Measurements from ENCODE around the gene TAS2R20. TPM values are rescaled to one million over a fixed set of nuclear protein-coding genes. Genes with fewer than 3 reads are reported as not detected.
"Not testable (repeated sequence)": the region's sequence is repeated elsewhere in the genome, so short reads cannot be mapped to it uniquely, and the experiment has no call there.

TAS2R20 gene
- 0.46 TPM for total RNA-seq
- long read RNA-seq: 0 reads

GRCh38 chr12:10998204-10998603 is at the start of gene TAS2R20:
TSS of gene TAS2R20 (minus strand) at chr12:10998304. CDS start at chr12:10997875, 429 bp downstream.
- DNase-seq (ENCODE audit: missing footprints): no peak
- intact Hi-C loops (cut with DNase I): no loop called here
- ATAC-seq: no peak

DNA sequence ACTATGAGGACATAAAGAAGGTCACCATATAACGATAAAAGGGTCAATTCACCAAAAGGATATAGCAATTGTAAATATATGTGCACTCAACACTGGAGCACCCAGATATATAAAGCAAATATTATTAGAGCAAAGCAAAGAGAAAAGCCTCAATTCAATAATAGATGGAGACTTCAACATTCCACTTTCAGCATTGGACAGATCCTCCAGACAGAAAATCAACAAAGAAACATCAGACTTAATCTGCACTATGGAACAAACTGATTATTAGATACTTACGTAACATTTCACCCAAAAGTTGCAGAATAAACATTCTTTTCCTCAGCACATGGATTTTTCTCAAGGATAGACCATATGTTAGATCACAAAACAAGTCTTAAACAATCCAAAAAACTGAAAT is 43.3 kb upstream of the TAS2R20 start:
- DNase-seq (ENCODE audit: missing footprints); ATAC-seq; intact Hi-C loops (cut with DNase I): not testable (repeated sequence)

DNA sequence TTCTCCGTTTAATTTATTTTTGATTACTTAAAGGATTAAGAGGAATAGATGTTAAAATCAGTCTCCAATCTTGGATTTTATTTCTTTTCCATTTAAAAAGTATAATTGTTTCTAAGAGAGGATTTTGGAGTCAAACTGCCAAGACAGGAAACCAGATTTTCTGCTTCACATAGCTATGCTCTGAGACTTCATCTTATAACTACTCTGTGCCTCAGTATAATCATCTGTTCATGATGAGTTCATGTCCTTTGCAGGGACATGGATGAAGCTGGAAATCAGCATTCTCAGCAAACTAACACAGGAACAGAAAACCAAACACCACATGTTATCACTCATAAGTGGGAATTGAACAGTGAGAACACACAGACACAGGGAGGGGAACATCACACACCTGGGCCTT is 42.1 kb upstream of the TAS2R20 start:
- ATAC-seq (no peak), DNase-seq (ENCODE audit: missing footprints) (no peak)
- intact Hi-C loops (cut with DNase I): no loop called here

DNA sequence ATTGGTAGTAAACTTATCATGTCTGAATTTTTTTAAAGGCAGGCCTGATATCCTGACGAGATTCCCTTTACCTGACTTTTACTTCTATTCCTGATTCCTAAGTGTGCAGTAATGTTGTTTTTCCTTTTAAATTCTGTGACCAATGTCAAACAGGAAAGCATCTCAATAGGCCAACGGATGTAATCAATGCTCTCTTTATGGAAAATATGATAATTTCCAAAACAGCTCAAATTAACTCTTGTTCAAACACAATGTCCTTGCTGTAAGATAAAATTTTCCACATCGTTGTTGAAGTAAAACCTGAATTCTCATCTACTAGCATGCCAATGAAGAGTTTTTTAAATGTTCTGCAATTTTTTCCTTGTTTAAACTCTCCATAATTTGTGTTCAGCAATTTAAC is 41.1 kb upstream of the TAS2R20 start:
- intact Hi-C loops (cut with DNase I): no loop called here
- ATAC-seq (no peak), DNase-seq (ENCODE audit: missing footprints) (no peak)

GRCh38 chr12:11033959-11034358 is 35.9 kb upstream of the TAS2R20 start:
- ATAC-seq; DNase-seq (ENCODE audit: missing footprints); intact Hi-C loops (cut with DNase I): not testable (repeated sequence)

DNA sequence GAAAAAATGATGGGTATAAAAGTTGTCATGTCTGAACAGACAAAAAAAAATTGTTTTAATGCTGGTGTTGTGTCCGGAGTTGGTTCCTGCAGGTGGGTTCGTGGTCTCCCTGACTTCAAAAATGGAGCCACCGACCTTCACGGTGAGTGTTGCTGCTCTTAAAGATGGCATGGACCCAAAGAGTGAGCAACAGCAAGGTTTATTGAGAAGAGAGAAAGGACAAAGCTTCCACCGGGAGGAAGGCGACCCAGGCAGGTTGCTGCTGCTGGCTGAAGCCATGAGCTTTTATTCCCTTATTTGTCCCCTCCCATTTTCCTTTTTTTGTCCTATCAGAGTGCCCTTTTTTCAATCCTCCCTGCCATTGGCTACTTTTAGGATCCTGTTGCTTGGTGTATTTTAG is 33.2 kb upstream of the TAS2R20 start, which contains the start of gene TAS2R31:
TAS2R31 (minus strand) TSS at position 101 of the 400 bp plus-strand sequence; CDS start at position 29, 72 bp downstream.
- intact Hi-C loops (cut with DNase I): no loop called here
- DNase-seq (ENCODE audit: missing footprints) (no peak), ATAC-seq (no peak)

- DNase-seq (ENCODE audit: missing footprints): no peak
- ATAC-seq: no peak
- intact Hi-C loops (cut with DNase I): no loop called here
Measured at GRCh38 chr12:11026118-11026517, 28.0 kb upstream of the TAS2R20 start.

DNA sequence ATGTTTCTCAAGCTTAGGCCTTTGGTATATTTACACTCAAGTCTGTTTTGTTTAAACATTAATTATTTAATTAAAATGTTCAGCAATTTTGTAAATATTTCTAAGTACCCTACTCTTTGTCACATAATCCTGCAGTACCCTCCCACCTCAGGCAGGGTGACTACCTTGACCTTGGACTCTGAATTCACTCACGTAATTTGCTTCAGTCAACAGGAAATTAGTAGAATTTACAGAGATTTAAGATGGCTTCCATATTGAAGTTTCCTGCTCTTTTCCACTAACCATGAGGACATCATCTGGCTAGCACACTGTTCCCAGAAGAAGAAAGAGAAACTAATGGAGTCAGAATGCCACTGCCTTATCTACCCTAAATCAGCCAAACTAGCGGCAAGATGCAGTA is 25.3 kb upstream of the TAS2R20 start:
- DNase-seq (ENCODE audit: missing footprints) (no peak), ATAC-seq (no peak)
- intact Hi-C loops (cut with DNase I): no loop called here

GRCh38 chr12:11022520-11022919 is 24.4 kb upstream of the TAS2R20 start, which contains the start of gene TAS2R19:
TSS of gene TAS2R19 (minus strand) at chr12:11022620. CDS start at chr12:11022571, 49 bp downstream.
- DNase-seq (ENCODE audit: missing footprints) (no peak), ATAC-seq (no peak)
- intact Hi-C loops (cut with DNase I): no loop called here

- ATAC-seq (no peak), DNase-seq (ENCODE audit: missing footprints) (no peak)
- intact Hi-C loops (cut with DNase I): no loop called here
Measured at GRCh38 chr12:11016937-11017336, 18.8 kb upstream of the TAS2R20 start.

- ATAC-seq (peak; percentile 16), DNase-seq (ENCODE audit: missing footprints) (no peak)
- intact Hi-C loops (cut with DNase I): loop anchor here (2.0 kb wide), 1 partner anchor 53 kb away; no protein-coding TSS in a partner anchor
Measured at GRCh38 chr12:11015775-11016430, 17.8 kb upstream of the TAS2R20 start.

GRCh38 chr12:11014234-11014633 is 16.1 kb upstream of the TAS2R20 start:
- no peak for DNase-seq (ENCODE audit: missing footprints)
- no peak for ATAC-seq
- intact Hi-C loops (cut with DNase I): loop anchor here (2.0 kb wide), 1 partner anchor 55 kb away; no protein-coding TSS in a partner anchor

- DNase-seq (ENCODE audit: missing footprints) (no peak), ATAC-seq (no peak)
- intact Hi-C loops (cut with DNase I): no loop called here
Measured at GRCh38 chr12:11007608-11008007, 9.5 kb upstream of the TAS2R20 start.

GRCh38 chr12:10994307-10994706 is 3.8 kb downstream of the TAS2R20 start:
- DNase-seq (ENCODE audit: missing footprints): no peak
- intact Hi-C loops (cut with DNase I): no loop called here
- ATAC-seq: no peak

GRCh38 chr12:10989107-10989506 is 9.0 kb downstream of the TAS2R20 start:
- DNase-seq (ENCODE audit: missing footprints) (no peak), ATAC-seq (no peak)
- intact Hi-C loops (cut with DNase I): no loop called here

GRCh38 chr12:10986812-10987211 is 11.3 kb downstream of the TAS2R20 start, which contains the start of gene TAS2R50:
TSS of gene TAS2R50 (minus strand) at chr12:10986912. CDS start at chr12:10986860, 52 bp downstream.
- ATAC-seq: no peak
- no peak for DNase-seq (ENCODE audit: missing footprints)
- intact Hi-C loops (cut with DNase I): no loop called here

GRCh38 chr12:10982244-10982643 is 15.9 kb downstream of the TAS2R20 start:
- intact Hi-C loops (cut with DNase I): no loop called here

GRCh38 chr12:10974965-10975364 is 23.1 kb downstream of the TAS2R20 start:
- ATAC-seq: no peak
- intact Hi-C loops (cut with DNase I): no loop called here
- no peak for DNase-seq (ENCODE audit: missing footprints)

More at GRCh38 chr12:10982244-10982643, 15.9 kb downstream of the TAS2R20 start:
- no peak for ATAC-seq
- DNase-seq (ENCODE audit: missing footprints): no peak

DNA sequence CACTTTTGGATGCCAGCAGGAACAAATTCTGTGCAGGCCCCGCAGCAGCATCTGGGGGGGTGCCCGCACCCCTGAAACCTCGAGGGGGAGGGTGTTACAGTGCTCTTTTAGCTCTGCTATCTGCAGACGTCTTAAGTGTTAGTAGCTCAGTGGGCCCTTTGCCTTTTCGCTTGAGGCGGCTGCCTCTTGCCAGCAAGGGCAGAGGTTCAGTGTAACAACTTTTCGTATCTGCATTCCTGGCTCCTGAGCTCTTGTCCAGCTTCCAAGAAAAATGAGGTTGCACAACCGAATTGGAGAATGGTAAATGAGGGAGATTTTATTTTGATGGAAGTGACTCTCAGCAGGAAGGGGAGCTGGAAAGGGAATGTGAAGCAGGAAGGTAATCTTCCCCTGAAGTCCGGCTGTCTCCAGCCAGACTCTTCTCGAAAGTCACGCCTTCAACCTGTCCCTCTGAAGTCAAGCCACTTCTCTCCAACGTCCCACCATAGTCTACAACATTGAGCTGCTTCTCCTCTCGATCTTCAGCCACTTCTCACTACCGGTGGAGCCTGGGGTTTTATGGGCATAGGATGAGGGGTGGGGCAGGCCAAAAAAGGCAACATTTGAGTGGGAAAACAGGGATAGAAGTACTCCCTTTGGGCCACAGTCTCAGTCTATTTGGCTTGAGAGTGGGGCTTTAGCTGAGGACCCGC is 29.2 kb downstream of the TAS2R20 start:
- intact Hi-C loops (cut with DNase I): loop anchor here (5.0 kb wide), 1 partner anchor 203 kb away; the partner anchor contains the start of gene SMIM10L1
- ATAC-seq (peak; percentile 72), DNase-seq (ENCODE audit: missing footprints) (peak; percentile 66)

- no peak for DNase-seq (ENCODE audit: missing footprints)
- intact Hi-C loops (cut with DNase I): loop anchor here (5.0 kb wide), 1 partner anchor 205 kb away; the partner anchor contains the start of gene SMIM10L1
- ATAC-seq: no peak
Measured at GRCh38 chr12:10967409-10967808, 30.7 kb downstream of the TAS2R20 start.
